Mesothelial cell of epicardium (in vitro differentiated cells): ENCODE data around the gene TTC24. TPM values are rescaled to one million over a fixed set of nuclear protein-coding genes. Genes with fewer than 3 reads are reported as not detected.

ENCODE experiments used
- DNase-seq, 2 experiments: peaks; one replicate each; pipeline ENCODE4 v3.0.0; 2021; ENCODE audit warnings: low spot score in 2 of 2; ENCODE audit not compliant: unreplicated experiment in 2 of 2
- H3K27ac Mint-ChIP-seq: 2 replicates; pipeline ENCODE4 v1.8.0; 2021; ENCODE audit warnings: mixed read lengths
- H3K27me3 Mint-ChIP-seq: 2 replicates; pipeline ENCODE4 v1.8.0; 2021; ENCODE audit warnings: low read depth, mixed read lengths
- H3K36me3 Mint-ChIP-seq: 2 replicates; pipeline ENCODE4 v1.8.0; 2021; ENCODE audit warnings: mixed read lengths
- H3K4me1 Mint-ChIP-seq: 2 replicates; pipeline ENCODE4 v1.8.0; 2021; ENCODE audit warnings: mixed read lengths
- H3K4me3 Mint-ChIP-seq: 2 replicates; pipeline ENCODE4 v1.8.0; 2021; ENCODE audit warnings: mild to moderate bottlenecking, moderate library complexity, mixed read lengths
- H3K9me3 Mint-ChIP-seq: 2 replicates; pipeline ENCODE4 v1.8.0; 2021; ENCODE audit warnings: mixed read lengths
- total RNA-seq: library from RNA; stranded (reverse); gene quantifications from 3 replicates; pipeline ENCODE4 v1.2.1, GENCODE V29; 2021
- TF ChIP-seq, protein P1 (sequence below): fragments of 200-600 bp; sonication (generic); IDR thresholded peaks from one replicate; pipeline ENCODE4 v1.5.0; 2021; ENCODE audit warnings: antibody characterized with exemption; ENCODE audit not compliant: unreplicated experiment

The TTC24 gene
- total RNA-seq, 1 donor from 2014 or later: not detected

DNA sequence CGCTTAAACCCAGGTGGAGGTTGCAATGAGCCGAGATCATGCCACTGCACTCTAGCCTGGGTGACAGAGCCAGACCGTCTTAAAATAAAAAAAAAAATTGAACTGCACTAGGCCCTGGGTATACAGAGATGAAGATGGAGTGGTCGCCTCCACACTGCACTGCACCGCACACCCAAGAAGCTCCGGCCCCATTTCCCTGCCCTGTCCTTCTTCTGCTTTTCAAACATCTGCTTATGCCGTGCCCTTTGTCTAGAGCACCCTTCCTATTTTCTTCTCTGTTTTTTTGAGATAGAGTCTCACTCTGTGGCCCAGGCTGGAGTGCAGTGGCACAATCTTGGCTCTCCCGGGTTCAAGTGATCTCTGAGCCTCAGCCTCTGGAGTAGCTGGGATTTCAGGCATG, 24.6 kb upstream of the TTC24 start:
- TF ChIP-seq, protein P1, sequence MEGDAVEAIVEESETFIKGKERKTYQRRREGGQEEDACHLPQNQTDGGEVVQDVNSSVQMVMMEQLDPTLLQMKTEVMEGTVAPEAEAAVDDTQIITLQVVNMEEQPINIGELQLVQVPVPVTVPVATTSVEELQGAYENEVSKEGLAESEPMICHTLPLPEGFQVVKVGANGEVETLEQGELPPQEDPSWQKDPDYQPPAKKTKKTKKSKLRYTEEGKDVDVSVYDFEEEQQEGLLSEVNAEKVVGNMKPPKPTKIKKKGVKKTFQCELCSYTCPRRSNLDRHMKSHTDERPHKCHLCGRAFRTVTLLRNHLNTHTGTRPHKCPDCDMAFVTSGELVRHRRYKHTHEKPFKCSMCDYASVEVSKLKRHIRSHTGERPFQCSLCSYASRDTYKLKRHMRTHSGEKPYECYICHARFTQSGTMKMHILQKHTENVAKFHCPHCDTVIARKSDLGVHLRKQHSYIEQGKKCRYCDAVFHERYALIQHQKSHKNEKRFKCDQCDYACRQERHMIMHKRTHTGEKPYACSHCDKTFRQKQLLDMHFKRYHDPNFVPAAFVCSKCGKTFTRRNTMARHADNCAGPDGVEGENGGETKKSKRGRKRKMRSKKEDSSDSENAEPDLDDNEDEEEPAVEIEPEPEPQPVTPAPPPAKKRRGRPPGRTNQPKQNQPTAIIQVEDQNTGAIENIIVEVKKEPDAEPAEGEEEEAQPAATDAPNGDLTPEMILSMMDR: no peak
- H3K4me1 Mint-ChIP-seq: no peaks in the 10 kb centered on the region
- H3K27ac Mint-ChIP-seq: no peak overlapping the region
- H3K9me3 Mint-ChIP-seq: no peaks in the 10 kb centered on the region
- peaks cover 10% of the 10 kb centered on the region for H3K36me3 Mint-ChIP-seq
- no peaks in the 10 kb centered on the region for H3K27me3 Mint-ChIP-seq
- DNase-seq: no peak
- H3K4me3 Mint-ChIP-seq: no peak overlapping the region

DNA sequence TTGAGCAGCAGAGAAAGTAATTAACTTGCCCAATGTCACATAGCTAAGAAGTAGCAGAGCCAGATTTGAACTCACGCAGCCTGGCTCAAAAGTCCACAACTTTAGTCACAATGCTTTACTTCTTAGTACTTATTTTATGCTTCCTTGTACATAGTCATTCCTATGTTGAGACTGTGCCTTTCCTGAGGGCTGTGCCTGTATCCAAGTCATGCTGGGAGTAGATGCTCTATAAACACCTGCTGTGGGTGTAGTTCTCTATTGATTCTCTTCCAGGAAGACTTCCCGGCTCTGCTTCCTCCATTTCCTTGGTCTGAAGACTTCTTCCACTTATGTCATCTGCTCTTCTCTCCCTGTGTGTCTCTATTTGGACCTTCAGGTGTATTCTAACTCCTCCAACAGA, 23.8 kb upstream of the TTC24 start:
- TF ChIP-seq, protein P1: no peak
- Mint-ChIP-seq H3K27me3 (no peaks in the 10 kb centered on the region), H3K27ac (no peak overlapping the region), H3K36me3 (peaks cover 10% of the 10 kb centered on the region), H3K9me3 (no peaks in the 10 kb centered on the region), H3K4me3 (no peak overlapping the region), H3K4me1 (no peaks in the 10 kb centered on the region)
- no peak for DNase-seq

DNA sequence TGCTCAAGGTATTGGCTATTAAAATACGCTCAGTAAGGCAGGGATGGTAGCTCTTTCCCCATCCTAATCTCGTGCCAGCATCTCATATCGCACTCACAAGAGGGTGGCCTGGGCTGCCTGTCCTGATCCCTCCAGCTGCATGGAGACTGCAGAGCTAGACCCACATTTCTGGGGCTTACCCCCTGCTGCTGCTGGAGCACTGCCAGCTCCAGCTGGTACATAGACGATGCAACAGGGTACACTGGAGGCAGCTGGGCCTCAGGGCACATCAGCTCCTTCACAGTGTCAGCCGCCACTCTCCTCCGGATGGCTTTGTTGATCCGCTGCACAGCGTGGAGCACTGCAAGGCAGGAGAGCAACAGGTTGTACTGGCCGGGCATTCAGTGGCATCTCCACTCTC, 23.2 kb upstream of the TTC24 start:
- no peak overlapping the region for H3K4me3 Mint-ChIP-seq
- peaks cover 10% of the 10 kb centered on the region for H3K36me3 Mint-ChIP-seq
- H3K27ac Mint-ChIP-seq: no peak overlapping the region
- DNase-seq: no peak
- H3K4me1 Mint-ChIP-seq: no peaks in the 10 kb centered on the region
- H3K9me3 Mint-ChIP-seq: no peaks in the 10 kb centered on the region
- TF ChIP-seq, protein P1: no peak
- no peaks in the 10 kb centered on the region for H3K27me3 Mint-ChIP-seq

DNA sequence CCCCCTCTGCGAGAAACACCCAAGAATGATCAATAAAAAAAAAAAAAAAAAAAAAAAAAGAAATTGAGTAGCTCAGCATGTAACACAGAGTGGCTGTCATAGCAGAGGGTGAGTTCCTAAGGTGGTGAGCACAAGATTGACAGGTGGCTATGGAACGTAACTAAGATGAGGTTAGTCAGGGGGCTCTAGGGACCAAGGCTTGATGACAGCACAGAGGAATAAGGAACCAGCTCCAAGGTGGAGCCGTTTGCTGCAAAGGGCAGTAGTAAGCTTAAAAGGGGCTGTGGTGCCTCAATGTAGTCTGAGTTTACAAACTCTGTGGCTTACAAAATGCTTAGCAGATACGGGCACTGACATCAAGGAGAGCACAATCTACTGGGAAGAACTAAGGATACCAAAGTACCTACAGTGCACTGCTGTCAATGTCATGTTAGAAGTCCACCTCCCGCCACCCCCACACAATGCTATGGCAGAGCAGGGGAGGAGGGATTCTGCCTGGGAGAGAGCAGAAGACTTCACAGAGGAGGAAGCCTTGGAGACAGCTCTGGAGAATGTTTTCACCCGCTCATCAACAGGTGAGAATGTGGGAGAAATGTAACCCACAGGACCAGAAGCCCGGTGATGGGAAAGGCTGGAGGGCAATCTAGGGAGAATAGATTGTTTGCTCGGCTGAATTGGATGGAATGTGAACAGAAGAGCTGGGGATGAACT, 20.3 kb upstream of the TTC24 start:
- peaks cover 15% of the 10 kb centered on the region for H3K36me3 Mint-ChIP-seq
- H3K4me1 Mint-ChIP-seq: no peaks in the 10 kb centered on the region
- TF ChIP-seq, protein P1: no peak
- H3K27ac Mint-ChIP-seq: no peak overlapping the region
- no peak overlapping the region for H3K4me3 Mint-ChIP-seq
- no peaks in the 10 kb centered on the region for H3K27me3 Mint-ChIP-seq
- H3K9me3 Mint-ChIP-seq: no peaks in the 10 kb centered on the region
- no peak for DNase-seq

DNA sequence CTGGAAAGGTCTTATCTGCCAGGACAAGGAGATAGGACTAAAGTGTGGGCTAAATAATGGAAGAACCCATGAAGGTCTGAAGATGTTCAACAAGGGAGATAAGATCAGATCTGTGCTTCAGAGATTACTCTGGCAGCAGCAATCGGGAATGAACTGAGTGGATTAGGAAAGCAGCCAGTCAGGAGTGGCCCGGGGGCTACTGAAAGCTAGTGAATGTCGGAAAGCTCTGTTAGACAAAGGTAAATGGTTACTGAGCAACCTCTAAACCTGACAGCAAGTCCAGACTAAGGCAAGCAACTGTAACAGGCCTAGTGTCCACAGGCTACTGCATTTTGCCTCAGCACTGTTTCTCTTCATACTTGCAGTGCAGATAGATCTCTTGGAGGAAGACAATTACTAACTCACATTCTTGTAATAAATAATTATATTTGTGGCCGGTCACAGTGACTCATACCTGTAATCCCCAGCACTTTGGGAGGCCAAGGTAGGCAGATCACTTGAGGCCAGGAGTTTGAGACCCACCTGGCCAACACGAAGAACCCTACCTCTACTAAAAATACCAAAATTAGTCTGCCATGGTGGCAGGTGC, 19.6 kb upstream of the TTC24 start:
- Mint-ChIP-seq H3K9me3 (no peaks in the 10 kb centered on the region), H3K4me1 (no peaks in the 10 kb centered on the region), H3K27me3 (no peaks in the 10 kb centered on the region), H3K36me3 (peaks cover 16% of the 10 kb centered on the region), H3K27ac (no peak overlapping the region), H3K4me3 (no peak overlapping the region)
- no peak for DNase-seq
- TF ChIP-seq, protein P1: no peak
